SK-N-MC (cell line): ENCODE data around the gene ACBD3.

Experiments used
- DNase-seq: peaks from one replicate; pipeline ENCODE4 v3.0.0-alpha.2; 2011; ENCODE audit warnings: low read depth, low spot score
- H3K27ac ChIP-seq: fragments of 200-600 bp; sonication (generic); 2 replicates; pipeline ENCODE4 v1.5.1; 2016; ENCODE audit warnings: mixed run types
- H3K36me3 ChIP-seq: fragments of 200-600 bp; sonication (generic); 2 replicates; pipeline ENCODE4 v1.6.1; 2017; ENCODE audit warnings: antibody characterized with exemption, low read length, mixed read lengths; ENCODE audit not compliant: insufficient read depth
- H3K4me3 ChIP-seq: fragments of 200-600 bp; sonication (generic); 2 replicates; pipeline ENCODE4 v1.5.1; 2016
- H3K9ac ChIP-seq: fragments of 200-600 bp; sonication (generic); 2 replicates; pipeline ENCODE4 v1.8.0; 2017; ENCODE audit warnings: mixed run types, mixed read lengths; ENCODE audit not compliant: insufficient read length
- H3K9me3 ChIP-seq: fragments of 200-600 bp; sonication (generic); 2 replicates; pipeline ENCODE4 v1.6.1; 2017; ENCODE audit warnings: low read depth, mild to moderate bottlenecking, antibody characterized with exemption, low read length, moderate library complexity, mixed read lengths
- EZH2 ChIP-seq: fragments of 200-600 bp; sonication (generic); IDR thresholded peaks from one replicate; pipeline ENCODE4 v1.6.1; 2017; ENCODE audit warnings: antibody characterized with exemption
- FOXP2 ChIP-seq: optimal IDR thresholded peaks from 2 replicates; pipeline ENCODE3; 2011; ENCODE audit warnings: mild to moderate bottlenecking, moderate library complexity; ENCODE audit not compliant: insufficient read depth; ENCODE audit errors: extremely low read length, control extremely low read depth
- POLR2AphosphoS5 ChIP-seq: IDR thresholded peaks from 2 replicates; pipeline ENCODE4 v1.6.1; 2012; ENCODE audit warnings: mild to moderate bottlenecking, low read depth, low read length, borderline replicate concordance

The ACBD3 gene

DNA sequence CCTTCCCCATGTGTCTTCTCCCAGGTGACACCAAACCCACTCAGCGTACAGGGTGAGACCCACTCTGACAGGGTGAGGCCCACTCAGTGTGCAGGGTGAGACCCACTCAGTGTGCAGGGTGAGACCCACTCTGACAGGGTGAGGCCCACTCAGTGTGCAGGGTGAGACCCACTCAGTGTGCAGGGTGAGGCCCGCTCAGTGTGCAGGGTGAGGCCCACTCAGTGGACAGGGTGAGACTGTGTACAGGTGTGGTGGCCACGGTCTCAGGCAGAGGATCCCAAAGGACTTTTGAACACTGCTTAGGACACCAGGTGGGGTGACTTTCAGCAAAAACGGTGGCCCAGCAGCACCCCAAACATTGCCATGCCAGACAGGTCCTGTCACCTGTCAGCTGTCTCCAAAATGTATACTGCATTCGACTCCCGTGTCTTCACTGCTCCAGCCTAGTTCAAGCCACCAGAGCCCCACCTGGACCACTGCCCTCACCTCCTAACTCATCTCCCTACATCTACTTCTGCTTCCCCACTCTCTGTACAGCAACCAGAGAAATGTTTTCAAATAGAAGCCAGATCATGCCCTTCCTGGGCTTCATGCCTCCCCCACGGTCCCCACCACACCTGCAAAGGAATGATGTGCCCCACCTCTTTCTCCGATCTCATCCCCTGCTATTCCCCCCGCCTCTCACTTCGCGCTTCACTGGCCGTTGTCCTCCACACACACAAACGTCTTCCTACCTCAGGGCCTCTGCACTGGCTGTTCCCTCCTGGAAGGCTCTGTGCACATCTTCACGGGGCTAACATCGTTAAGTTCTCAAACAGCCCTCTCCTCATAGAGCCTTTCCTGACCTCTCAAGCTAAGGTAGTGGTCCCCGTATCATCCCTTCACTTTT lies 52.1 kb downstream of the ACBD3 start:
- no peaks in the 10 kb centered on the region for H3K36me3 ChIP-seq
- TF ChIP-seq FOXP2: no peak
- TF ChIP-seq POLR2AphosphoS5: no peak
- TF ChIP-seq EZH2: no peak
- DNase-seq: no peak
- no peak overlapping the region for H3K4me3 ChIP-seq
- no peak overlapping the region for H3K27ac ChIP-seq
- H3K9me3 ChIP-seq: no peaks in the 10 kb centered on the region
- H3K9ac ChIP-seq: no peak overlapping the region

DNA sequence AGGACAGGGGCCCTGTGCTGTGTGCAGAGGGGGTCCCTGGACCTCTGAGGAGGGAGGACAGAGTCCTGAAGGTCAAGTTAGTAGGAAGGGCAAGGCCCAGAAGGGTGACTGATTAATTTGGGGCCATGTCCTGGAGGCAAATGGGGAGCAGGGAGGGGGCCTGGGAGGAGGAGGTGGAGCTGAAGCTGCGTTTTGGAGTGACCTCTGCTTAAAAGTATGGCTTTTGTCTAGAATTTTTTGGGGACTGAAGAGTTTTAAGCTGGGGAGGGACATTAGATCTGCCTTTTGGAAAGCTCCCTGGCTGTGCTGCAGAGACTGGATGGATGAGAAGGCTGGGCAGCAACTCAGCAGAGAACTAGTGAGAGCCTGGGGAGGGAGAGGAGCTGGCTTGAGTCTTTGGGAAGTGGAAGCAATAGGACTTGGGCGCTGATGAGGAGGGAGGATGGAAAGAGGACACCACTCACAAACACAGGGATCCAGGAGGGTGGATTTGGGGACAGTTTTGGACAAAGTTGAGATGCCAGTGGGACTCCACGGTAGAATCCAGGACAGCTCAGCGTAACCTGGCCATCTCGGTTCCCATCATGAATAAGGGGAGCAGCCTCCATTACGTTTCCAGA lies 52.9 kb downstream of the ACBD3 start:
- no peak for TF ChIP-seq POLR2AphosphoS5
- no peak for TF ChIP-seq EZH2
- no peak for TF ChIP-seq FOXP2
- H3K27ac ChIP-seq: no peak overlapping the region
- DNase-seq: no peak
- no peaks in the 10 kb centered on the region for H3K36me3 ChIP-seq
- no peak overlapping the region for H3K9ac ChIP-seq
- no peak overlapping the region for H3K4me3 ChIP-seq
- H3K9me3 ChIP-seq: no peaks in the 10 kb centered on the region

- Histone ChIP-seq H3K27ac (no peak overlapping the region), H3K36me3 (no peaks in the 10 kb centered on the region), H3K9me3 (no peaks in the 10 kb centered on the region), H3K9ac (no peak overlapping the region), H3K4me3 (no peak overlapping the region)
- no peak for DNase-seq
- TF ChIP-seq FOXP2 (no peak), EZH2 (no peak), POLR2AphosphoS5 (no peak)
Observed at GRCh38 chr1:226132728-226133503, 53.6 kb downstream of the ACBD3 start.

DNA sequence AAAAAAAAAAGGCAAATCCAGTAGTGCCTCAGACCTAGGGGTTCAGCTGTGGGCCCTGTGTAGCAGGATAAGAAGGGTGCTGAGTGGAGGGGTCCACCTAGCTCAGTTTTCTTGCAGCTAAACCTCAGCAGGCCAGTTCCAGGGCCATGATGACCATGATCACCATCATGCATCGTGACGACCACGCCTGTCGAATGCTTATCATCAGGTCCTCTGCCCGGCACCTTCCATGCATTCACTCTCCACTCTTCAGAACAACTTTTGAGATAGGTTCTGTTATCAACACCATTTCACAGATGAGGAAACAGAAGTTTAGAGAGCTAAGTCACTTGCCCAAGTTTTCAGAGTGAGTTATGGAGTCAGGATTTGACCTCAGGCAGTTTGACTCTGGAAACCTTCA lies 54.9 kb downstream of the ACBD3 start:
- Histone ChIP-seq H3K27ac (no peak overlapping the region), H3K9me3 (no peaks in the 10 kb centered on the region), H3K9ac (no peak overlapping the region), H3K36me3 (no peaks in the 10 kb centered on the region), H3K4me3 (no peak overlapping the region)
- no peak for DNase-seq
- TF ChIP-seq EZH2 (no peak), POLR2AphosphoS5 (no peak), FOXP2 (no peak)

- no peak overlapping the region for H3K27ac ChIP-seq
- H3K9me3 ChIP-seq: no peaks in the 10 kb centered on the region
- no peak for DNase-seq
- H3K9ac ChIP-seq: no peak overlapping the region
- no peak for TF ChIP-seq POLR2AphosphoS5
- no peak for TF ChIP-seq FOXP2
- TF ChIP-seq EZH2: no peak
- no peaks in the 10 kb centered on the region for H3K36me3 ChIP-seq
- H3K4me3 ChIP-seq: no peak overlapping the region
Observed at GRCh38 chr1:226129230-226129629, 57.3 kb downstream of the ACBD3 start.

DNA sequence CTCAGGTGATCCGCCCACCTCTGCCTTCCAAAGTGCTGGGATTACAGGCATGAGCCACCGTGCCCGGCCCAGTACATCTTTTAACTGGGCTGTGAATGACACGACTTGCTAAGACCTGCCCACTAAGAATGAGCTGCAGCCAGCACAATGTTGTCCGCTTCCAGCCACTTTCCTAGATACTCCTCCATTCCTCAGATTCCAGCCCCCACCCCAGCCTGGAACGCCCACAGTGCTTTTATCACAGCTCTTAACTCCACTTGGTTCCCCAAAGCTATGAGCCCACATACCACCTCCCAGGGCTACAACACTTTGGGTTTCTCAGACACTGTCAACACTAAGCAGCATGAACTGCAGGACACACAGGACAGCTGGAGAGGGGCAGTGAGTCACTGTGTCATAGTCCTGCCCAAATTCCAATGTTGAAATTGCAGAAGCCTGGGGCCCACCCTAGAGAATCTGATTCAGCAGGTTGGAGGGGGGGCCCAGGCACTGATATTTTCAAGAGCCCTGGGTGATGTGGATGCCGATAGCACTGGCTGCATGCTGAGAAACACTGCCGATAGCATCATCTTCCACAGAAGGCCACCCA lies 58.0 kb downstream of the ACBD3 start:
- H3K9ac ChIP-seq: no peak overlapping the region
- H3K4me3 ChIP-seq: no peak overlapping the region
- DNase-seq: no peak
- H3K9me3 ChIP-seq: no peaks in the 10 kb centered on the region
- TF ChIP-seq FOXP2 (no peak), EZH2 (no peak), POLR2AphosphoS5 (no peak)
- no peak overlapping the region for H3K27ac ChIP-seq
- H3K36me3 ChIP-seq: no peaks in the 10 kb centered on the region

DNA sequence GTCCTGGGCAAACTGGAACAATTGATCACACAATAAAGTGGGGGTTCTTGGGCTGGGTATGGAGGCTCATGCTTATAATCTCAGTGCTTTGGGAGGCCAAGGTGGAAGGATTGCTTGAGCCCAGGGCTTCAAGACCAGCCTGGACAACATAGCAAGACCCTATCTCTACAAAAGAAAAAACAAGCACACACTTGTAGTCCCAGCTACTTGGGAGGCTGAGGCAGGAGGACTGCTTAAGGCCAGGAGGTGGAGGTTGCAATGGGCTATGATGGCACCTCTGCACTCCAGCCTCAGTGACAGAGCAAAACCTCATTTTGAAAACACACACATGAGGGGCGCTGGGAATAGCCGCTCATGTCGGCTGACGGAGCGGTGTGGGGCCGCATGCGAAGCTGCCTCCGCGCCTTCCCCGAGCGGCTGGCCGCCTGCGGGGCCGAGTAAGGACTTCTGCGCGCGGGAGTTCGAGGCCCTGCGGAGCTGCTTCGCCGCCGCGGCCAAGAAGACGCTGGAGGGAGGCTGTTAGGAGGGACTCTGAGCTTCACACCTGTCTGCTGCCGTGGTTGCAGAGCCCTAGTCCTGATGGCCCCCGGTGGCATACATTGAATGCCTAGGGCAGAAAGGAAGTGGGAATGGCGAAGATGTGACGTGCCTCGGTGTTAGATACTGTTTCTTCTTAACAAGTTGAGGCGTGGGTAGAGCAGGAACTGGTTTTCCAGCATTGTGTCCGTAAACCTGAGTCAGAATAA lies 59.5 kb downstream of the ACBD3 start:
- no peak for DNase-seq
- Histone ChIP-seq H3K36me3 (no peaks in the 10 kb centered on the region), H3K4me3 (peak overlapping the region; percentile 66), H3K27ac (0 out of 2 replicates have a peak overlapping the region, but pooled peaks have one; percentile 12), H3K9me3 (no peaks in the 10 kb centered on the region), H3K9ac (no peak overlapping the region)
- TF ChIP-seq FOXP2: no peak
- no peak for TF ChIP-seq EZH2
- no peak for TF ChIP-seq POLR2AphosphoS5

DNA sequence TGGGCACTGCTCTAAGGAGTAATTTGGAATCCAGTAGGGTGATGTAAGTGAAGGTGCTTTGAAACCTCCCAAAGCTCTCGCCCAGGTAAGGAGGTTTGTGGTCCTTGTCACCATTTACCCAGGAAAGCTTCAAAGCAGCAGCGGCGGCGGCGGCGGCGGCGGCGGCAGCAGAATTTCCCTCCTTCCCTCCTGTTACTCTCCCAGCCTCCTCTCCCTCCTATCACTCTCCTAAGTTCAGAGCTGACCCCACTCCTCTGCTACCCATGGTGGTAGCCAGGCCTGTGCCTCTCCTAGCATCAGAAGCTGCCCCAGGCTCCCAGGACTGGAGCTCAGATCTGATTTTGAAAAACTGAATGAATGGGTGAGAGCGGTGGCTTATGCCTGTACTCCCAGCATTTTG lies 60.7 kb downstream of the ACBD3 start:
- no peak overlapping the region for H3K4me3 ChIP-seq
- no peak overlapping the region for H3K27ac ChIP-seq
- DNase-seq: no peak
- TF ChIP-seq EZH2: no peak
- TF ChIP-seq FOXP2: no peak
- TF ChIP-seq POLR2AphosphoS5: no peak
- H3K36me3 ChIP-seq: no peaks in the 10 kb centered on the region
- H3K9ac ChIP-seq: no peak overlapping the region
- no peaks in the 10 kb centered on the region for H3K9me3 ChIP-seq
